ENCODE data around the gene EVI5.
"Not testable (repeated sequence)": the region's sequence is repeated elsewhere in the genome, so short reads cannot be mapped to it uniquely, and the experiment has no call there.

Gene EVI5

DNA sequence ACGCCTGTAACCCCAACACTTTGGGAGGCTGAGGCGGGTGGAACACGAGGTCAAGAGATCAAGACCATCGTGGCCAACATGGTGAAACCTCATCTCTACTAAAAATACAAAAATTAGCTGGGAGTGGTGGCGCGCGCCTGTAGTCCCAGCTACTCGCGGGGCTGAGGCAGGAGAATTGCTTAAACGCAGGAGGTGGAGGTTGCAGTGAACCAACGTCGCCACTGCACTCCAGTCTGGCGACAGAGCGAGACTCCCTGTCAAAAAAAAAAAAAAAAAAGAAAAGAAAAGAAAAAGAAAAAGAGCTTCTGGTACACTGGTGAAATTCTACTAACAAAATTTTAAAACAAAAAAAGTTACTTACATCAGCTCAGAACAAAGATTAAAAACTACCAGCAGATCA lies 1.4 kb downstream of the EVI5 start:
- peak; percentile 60 for DNase-seq (ENCODE audit: low read depth)
- peak overlapping the region; percentile 96 for H3K4me3 ChIP-seq (replicated peaks; ENCODE audit: low read depth, low read length)
- peak; percentile 14 for TF ChIP-seq CTCF (IDR thresholded peaks at IDR 0.05; ENCODE audit: low read length, missing control alignments)

- no peak for DNase-seq (ENCODE audit: low read depth)
- H3K4me3 ChIP-seq (replicated peaks; ENCODE audit: low read depth, low read length): no peak overlapping the region
- no peak for TF ChIP-seq CTCF (IDR thresholded peaks at IDR 0.05; ENCODE audit: low read length, missing control alignments)
Measured at GRCh38 chr1:92778376-92778775, 6.5 kb downstream of the EVI5 start.

- H3K4me3 ChIP-seq (replicated peaks; ENCODE audit: low read depth, low read length): no peak overlapping the region
- no peak for TF ChIP-seq CTCF (IDR thresholded peaks at IDR 0.05; ENCODE audit: low read length, missing control alignments)
- no peak for DNase-seq (ENCODE audit: low read depth)
Measured at GRCh38 chr1:92774407-92774806, 10.5 kb downstream of the EVI5 start.

GRCh38 chr1:92773749-92774148 lies 11.2 kb downstream of the EVI5 start:
- H3K4me3 ChIP-seq (replicated peaks; ENCODE audit: low read depth, low read length); DNase-seq (ENCODE audit: low read depth): not testable (repeated sequence)

- no peak overlapping the region for H3K4me3 ChIP-seq (replicated peaks; ENCODE audit: low read depth, low read length)
- TF ChIP-seq CTCF (IDR thresholded peaks at IDR 0.05; ENCODE audit: low read length, missing control alignments): no peak
- no peak for DNase-seq (ENCODE audit: low read depth)
Measured at GRCh38 chr1:92769856-92770255, 15.1 kb downstream of the EVI5 start.

DNA sequence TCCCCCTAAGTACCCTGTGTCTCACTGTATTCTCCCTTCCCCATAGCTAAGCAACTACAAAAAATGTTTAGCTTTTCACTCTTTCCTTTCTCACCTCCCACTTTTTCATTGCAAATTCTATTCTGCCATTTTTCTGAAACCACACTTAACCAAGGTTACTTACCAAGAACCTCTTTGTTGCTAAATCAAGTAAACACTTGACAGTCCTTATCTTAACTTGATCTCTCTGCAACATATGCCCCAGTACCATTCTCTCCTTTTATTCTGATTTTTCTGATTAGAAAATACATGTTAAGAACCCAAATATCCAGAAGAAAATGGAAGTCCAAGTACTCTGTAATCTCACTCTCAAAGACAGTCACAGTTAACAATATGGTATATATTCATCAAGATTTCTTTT lies 16.0 kb downstream of the EVI5 start:
- no peak for DNase-seq (ENCODE audit: low read depth)
- no peak for TF ChIP-seq CTCF (IDR thresholded peaks at IDR 0.05; ENCODE audit: low read length, missing control alignments)
- H3K4me3 ChIP-seq (replicated peaks; ENCODE audit: low read depth, low read length): no peak overlapping the region

GRCh38 chr1:92768296-92768695 lies 16.6 kb downstream of the EVI5 start:
- DNase-seq (ENCODE audit: low read depth): no peak
- TF ChIP-seq CTCF (IDR thresholded peaks at IDR 0.05; ENCODE audit: low read length, missing control alignments): no peak
- H3K4me3 ChIP-seq (replicated peaks; ENCODE audit: low read depth, low read length): no peak overlapping the region

- no peak overlapping the region for H3K4me3 ChIP-seq (replicated peaks; ENCODE audit: low read depth, low read length)
Measured at GRCh38 chr1:92764116-92764515, 20.8 kb downstream of the EVI5 start.

More at GRCh38 chr1:92764116-92764515, 20.8 kb downstream of the EVI5 start:
- TF ChIP-seq CTCF (IDR thresholded peaks at IDR 0.05; ENCODE audit: low read length, missing control alignments): no peak
- no peak for DNase-seq (ENCODE audit: low read depth)

Measured in fibroblast of pulmonary artery (primary cell).